Measurements from ENCODE around the gene BSN. TPM values are rescaled to one million over a fixed set of nuclear protein-coding genes. Genes with fewer than 3 reads are reported as not detected.

The BSN gene
- total RNA-seq, 3 donors from 2014 or later, result 0.17 to 1.2 (median 0.36) TPM

DNA sequence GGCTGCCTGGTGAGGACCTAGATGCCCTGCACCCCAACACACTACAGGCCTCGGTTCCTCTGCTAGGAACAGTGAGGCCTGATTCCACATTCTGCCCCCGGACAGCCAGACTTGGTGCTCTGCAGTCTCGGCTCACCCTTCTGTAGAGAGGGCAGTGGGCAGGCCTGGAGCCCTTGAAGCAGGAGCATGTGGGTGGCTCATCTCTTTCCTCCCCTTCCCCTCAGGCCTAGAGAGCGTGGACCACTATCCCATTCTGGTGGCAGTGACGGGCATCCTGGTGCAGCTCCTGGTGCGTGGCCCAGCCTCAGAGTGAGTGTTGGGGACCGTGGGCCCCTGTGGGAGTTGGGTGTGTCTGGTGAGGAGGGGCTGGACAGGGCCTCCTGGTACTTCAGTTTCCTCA is 161.9 kb downstream of the BSN start:
- Histone ChIP-seq H3K4me1 (ENCODE audit: low read depth) (peaks cover 19% of the 10 kb centered on the region), H3K36me3 (ENCODE audit: low read depth) (no peaks in the 10 kb centered on the region), H3K9me3 (no peaks in the 10 kb centered on the region), H3K4me3 (no peak overlapping the region)
- no peak for ATAC-seq
- intact Hi-C loops (cut with DNase I, micrococcal nuclease), result no loop called here
- TF ChIP-seq, protein P1, sequence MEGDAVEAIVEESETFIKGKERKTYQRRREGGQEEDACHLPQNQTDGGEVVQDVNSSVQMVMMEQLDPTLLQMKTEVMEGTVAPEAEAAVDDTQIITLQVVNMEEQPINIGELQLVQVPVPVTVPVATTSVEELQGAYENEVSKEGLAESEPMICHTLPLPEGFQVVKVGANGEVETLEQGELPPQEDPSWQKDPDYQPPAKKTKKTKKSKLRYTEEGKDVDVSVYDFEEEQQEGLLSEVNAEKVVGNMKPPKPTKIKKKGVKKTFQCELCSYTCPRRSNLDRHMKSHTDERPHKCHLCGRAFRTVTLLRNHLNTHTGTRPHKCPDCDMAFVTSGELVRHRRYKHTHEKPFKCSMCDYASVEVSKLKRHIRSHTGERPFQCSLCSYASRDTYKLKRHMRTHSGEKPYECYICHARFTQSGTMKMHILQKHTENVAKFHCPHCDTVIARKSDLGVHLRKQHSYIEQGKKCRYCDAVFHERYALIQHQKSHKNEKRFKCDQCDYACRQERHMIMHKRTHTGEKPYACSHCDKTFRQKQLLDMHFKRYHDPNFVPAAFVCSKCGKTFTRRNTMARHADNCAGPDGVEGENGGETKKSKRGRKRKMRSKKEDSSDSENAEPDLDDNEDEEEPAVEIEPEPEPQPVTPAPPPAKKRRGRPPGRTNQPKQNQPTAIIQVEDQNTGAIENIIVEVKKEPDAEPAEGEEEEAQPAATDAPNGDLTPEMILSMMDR (IDR thresholded peaks at IDR 0.05), result no peak
- DNase-seq, result no peak

DNA sequence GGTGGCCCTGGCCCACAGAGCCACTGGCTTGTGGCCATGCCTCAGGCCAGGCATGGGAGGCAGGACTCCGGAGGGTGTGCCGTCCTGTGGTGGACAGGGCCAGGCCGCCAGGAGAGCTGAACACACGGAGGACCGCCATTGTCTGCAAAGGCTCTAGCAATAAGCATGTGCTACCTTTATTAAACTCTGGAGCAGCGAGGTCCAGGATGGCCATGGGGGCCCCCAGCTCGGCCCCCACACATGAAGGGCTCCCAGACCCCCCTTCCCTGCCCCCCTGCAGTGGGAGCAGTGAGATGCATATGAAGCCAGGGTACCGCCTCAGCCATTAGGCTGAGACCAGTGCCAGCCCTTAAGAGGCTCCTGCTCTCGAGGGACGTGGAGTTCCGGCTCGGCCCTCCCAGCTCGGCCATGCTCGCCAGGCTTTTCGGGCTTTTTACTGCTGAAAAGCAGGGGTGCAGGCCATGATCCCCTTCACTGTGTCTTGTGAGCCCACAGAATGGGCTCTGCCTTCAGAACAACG is 162.5 kb downstream of the BSN start:
- peaks cover 19% of the 10 kb centered on the region for H3K4me1 ChIP-seq (ENCODE audit: low read depth)
- DNase-seq (no peak), ATAC-seq (no peak)
- TF ChIP-seq, protein P1 (IDR thresholded peaks at IDR 0.05), result no peak
- H3K36me3 ChIP-seq (ENCODE audit: low read depth), result no peaks in the 10 kb centered on the region
- intact Hi-C loops (cut with DNase I, micrococcal nuclease), result no loop called here
- H3K9me3 ChIP-seq, result no peaks in the 10 kb centered on the region
- H3K4me3 ChIP-seq, result no peak overlapping the region

DNA sequence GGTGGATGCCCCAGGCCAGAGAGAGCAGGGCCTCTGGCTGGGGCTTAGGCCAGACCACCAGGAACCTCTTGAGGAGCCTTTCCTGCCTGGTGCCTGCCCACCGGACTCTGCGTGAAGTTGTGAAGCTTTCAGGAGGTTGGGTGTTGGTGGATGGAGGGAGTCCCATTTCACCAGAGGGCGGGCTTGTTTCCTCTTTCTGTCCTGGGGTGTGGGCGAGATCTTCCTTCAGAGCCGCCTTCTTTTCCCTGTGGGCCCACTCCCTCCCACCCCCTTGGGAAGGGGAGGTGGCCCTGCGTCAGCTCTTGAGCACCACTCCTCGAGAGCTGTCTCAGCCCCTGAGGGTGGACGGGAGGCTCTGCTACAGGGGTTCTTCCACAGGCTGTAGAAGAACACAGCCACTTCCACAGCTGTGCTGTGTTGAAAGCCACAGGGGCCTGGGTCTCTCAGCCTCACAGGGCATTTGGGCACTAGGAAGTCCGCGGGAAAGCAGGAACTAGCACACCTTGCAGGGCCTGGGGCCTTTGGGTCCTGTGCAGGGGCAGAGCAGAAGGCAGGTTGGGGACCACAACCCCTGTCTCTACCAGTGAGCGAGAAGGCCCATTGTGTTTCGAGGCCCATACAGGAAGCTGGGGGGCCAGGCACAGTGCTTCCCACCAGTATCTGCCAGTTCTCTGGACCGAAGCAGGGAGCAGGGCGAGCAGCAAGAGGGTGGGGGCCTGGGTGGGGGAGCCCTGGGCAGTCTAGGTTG is 163.1 kb downstream of the BSN start:
- no peaks in the 10 kb centered on the region for H3K9me3 ChIP-seq
- intact Hi-C loops (cut with DNase I, micrococcal nuclease), result no loop called here
- no peaks in the 10 kb centered on the region for H3K36me3 ChIP-seq (ENCODE audit: low read depth)
- H3K4me3 ChIP-seq, result no peak overlapping the region
- DNase-seq (no peak), ATAC-seq (no peak)
- TF ChIP-seq, protein P1 (IDR thresholded peaks at IDR 0.05), result no peak
- peaks cover 25% of the 10 kb centered on the region for H3K4me1 ChIP-seq (ENCODE audit: low read depth)

DNA sequence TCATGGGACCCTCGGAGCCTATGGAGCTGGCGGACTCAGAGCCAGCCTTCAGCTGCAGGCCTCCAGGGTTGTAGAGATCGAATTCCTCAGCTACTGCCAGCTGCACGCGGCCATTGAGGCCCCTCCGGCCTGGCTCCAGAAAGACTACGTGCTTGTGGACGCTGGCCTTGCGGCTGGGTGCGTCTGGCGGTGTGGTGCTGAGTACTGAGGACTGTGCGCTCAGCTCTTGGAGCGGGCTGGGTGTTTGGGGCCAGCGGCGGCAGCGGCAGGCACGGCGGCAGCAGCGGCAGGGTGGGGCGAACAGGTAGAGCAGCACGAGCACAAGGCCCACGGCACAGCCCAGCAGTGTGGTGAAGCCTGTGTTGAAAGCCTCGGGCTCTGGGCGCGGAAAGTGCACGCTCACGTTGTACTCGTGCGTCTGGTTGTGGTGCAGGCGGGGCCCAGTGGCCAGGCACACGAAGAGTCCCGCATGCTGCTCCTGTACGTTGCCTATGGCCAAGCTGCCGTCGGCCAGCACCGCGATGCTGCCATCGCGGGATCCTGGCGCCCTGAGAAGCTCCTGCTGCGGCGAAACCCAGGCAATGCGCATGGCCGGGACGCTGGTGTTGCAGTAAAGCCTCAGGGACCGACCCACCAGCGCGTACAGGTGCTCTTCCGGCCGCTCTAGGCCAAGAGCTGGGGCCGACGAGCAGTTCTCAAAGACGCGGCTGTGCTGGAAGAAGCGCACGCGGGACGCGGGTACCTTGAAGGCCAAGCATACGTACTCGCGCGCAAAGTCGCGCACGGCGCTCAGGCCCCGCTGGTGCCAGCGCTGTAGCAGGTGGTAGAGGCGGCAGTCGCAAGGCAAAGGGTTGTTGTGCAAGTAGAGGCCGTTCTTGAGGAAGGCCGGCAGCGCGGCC is 163.9 kb downstream of the BSN start:
- TF ChIP-seq, protein P1 (IDR thresholded peaks at IDR 0.05), result no peak
- Histone ChIP-seq H3K9me3 (no peaks in the 10 kb centered on the region), H3K36me3 (ENCODE audit: low read depth) (no peaks in the 10 kb centered on the region), H3K4me1 (ENCODE audit: low read depth) (peaks cover 33% of the 10 kb centered on the region), H3K4me3 (no peak overlapping the region)
- peak; percentile 1 for ATAC-seq
- intact Hi-C loops (cut with DNase I, micrococcal nuclease), result no loop called here
- DNase-seq, result peak in 2 of 3 donors; percentile 54 to 71

DNA sequence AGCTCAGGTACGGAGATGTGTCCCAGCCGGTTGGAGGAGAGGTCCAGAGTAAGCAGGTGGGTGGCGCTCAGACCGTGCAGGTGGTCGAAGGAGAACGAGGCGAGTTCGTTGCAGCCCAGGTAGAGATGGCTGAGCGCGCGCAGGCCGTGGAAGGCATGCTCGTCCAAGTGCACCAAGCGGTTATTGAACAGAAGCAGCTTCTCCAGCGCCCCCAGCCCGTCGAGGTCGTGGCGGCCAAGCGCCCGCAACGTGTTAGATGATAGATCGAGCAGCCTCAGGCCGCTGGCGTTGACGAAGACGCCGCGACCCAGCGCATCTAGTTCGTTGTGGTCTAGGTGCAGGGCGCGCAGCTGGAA is 164.6 kb downstream of the BSN start:
- no peak for DNase-seq
- H3K36me3 ChIP-seq (ENCODE audit: low read depth), result peaks cover 1% of the 10 kb centered on the region

More for the DNA sequence above, 164.6 kb downstream of the BSN start:
- ATAC-seq, result no peak
- Histone ChIP-seq H3K9me3 (no peaks in the 10 kb centered on the region), H3K4me3 (no peak overlapping the region), H3K4me1 (ENCODE audit: low read depth) (peaks cover 35% of the 10 kb centered on the region)
- TF ChIP-seq, protein P1 (IDR thresholded peaks at IDR 0.05), result no peak
- intact Hi-C loops (cut with DNase I, micrococcal nuclease), result no loop called here
